NCI-H2196 treated with DMSO at 0.1 percent for 48 hours (cell line): Measurements from ENCODE around the gene THPO.

Experiments used
- DNase-seq: peaks from one replicate; lab custom pipeline; 2025; ENCODE audit not compliant: unreplicated experiment; lab: John Stamatoyannopoulos, UW

The THPO gene

DNA sequence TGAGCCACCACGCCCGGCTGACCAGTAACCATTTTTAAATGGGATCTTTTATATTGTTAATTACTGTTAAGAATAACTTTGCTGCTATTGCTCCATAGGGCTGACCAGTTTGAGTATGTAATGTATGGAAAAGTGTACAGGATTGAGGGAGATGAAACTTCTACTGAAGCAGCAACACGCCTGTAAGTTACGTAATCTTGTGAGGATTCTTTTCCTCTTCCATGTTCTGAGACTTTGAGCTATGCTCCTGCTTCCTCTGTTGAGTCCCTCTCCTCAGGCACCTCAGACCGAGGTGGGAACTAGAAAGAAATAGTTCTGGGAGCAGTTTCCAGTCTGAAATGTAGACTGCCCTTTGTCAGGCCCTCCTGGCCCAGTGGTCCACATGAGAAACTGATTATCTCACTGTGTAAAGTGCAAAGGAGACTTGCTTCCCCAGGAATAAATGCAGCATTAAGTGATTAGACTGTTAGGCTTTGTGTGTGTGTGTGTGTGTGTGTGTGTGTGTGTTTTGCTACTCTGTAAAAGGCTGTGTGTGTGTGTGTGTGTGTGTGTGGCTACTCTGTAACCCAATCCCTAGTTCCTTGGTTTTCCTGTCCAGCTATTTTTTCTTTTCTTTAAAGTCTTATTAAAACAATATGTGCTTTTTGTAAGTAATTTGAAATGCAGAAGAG lies 11.3 kb downstream of the THPO start:
- peak; percentile 41 for DNase-seq

DNA sequence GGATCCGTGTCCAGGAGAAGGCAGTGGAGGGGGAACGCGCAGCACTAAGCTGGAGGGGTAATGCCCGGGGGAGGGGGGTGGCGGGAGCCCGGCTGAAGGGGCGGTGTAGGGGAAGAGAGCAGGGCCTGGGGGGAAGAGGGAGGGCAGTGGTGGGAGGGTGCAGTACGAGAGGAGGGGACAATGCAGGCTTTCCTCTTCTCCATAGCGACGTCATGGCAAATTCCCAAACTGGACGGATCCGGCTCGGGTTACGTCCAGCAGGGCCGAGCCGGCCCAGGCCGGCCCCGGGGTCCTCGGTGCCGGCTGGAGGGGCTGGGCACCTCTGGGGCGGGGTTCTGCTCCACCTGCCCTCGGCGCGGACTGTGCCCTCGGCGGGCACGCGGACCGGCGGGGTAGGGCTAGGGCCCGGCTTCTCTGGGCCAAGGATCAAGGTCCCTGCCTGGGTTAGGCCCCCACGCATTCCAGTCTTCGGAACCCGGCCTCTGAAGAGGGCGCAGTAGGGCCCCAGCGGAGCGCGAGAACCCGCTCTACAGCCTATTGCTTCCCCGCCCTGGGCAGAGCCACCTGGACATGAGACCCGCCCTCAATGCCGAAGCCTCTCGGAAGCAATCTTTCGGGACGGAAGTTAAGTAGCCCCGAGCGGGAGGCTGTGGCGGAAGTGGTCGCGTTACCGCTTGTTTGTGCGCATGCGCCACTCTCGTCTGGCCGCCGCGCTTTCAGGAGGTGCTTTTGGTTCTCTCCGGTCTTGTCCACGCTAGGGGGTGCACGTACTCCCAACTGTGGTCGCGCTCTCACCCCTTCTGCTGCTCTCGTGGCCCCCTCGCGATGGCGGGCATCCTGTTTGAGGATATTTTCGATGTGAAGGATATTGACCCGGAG lies 15.1 kb downstream of the THPO start:
- peak; percentile 100 for DNase-seq

DNA sequence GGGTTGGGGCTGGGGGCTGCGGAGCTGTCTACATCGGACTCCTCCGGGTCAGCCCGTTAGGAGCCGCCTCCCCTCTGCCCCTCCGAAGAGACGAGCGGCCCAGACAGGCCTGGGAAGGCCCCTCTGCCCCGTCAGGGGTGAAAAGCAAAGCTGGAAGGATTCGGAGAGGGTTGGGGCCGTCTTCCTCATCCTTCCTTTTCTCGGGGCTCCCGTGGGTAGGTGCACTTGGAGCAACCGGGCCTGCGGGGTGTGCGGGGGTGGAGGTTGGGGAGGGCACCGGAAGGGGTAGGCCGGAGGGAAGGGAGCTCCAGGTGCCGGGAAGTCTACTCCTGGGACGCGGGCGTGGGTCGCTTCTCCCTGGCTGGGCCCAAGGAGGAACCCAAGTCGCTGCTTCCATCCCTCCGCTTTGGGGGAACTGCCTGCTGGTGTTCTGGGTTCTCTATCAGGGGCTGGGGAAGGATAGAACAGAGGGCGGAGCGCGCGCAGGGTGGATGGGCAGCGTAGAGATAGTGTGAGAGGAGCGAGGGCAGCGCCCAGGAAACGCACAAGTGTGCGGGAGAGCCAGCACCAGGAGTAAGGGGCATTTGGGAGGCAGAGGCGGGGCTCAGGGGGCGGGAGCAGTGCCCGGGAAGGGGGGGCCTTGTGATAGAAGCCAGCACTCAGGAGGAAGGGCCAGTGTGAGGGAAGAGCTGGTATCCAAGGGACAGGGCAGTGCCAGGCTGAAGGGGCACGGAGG lies 15.9 kb downstream of the THPO start:
- DNase-seq: peak; percentile 99

DNA sequence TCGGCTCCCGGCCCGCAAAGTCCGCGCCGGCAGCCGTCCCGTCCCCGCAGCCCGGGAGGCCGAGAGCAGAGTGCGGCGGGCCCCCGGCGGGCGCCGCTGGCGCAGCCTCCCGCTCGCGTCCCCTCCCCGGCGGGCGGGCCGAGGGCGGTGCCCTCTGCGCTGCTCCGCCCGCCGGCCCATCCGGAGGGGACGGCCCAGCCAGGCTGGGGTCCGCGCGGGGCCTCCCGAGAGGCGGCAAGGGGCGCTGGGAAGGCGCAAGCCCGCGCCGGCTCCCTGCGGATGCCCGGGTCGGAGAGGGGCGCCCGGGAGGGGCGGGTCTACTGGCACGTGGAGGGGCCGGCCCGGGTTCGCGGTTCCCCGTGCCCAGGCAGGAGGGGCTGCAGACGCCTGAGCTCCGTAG lies 16.5 kb downstream of the THPO start, which contains the start of the genes CLCN2 and POLR2H:
Gene CLCN2 (minus strand): TSS at position 74 of the 400 bp plus-strand sequence. CDS start 126 bp downstream, outside the sequence.
Gene POLR2H (plus strand): TSS at position 179 of the 400 bp plus-strand sequence. CDS start 1,783 bp downstream, outside the sequence.
- DNase-seq: peak; percentile 71

DNA sequence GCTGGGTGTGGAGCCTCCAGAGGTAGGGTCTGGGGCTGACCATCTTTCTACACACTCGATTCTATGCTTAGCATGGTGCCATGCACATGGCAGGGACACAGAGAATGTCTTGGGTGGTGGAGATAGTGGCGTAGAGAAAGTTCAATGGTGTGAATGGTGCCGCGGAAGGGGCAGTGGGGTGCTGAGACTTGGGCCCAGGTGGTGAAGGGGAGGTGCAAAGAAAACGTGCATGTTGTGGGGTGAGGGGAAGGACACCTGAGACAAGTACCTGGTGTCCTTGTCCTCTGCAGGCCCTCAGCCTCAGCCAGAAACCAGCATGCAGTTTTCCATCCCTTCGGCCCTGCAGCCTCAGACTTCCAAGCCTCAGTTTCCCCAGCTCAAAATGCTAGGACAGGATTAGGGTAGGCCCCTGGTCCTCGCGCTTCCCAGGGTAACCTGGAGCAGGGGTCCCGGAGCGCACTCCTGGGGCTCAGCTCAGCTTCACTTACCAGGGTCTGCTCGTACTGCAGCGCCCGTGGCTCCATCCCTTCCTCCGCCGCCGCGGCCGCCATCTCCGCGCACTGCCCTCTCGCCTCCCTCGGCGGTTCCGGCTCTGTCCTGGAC lies 17.0 kb downstream of the THPO start:
- DNase-seq: no peak

DNA sequence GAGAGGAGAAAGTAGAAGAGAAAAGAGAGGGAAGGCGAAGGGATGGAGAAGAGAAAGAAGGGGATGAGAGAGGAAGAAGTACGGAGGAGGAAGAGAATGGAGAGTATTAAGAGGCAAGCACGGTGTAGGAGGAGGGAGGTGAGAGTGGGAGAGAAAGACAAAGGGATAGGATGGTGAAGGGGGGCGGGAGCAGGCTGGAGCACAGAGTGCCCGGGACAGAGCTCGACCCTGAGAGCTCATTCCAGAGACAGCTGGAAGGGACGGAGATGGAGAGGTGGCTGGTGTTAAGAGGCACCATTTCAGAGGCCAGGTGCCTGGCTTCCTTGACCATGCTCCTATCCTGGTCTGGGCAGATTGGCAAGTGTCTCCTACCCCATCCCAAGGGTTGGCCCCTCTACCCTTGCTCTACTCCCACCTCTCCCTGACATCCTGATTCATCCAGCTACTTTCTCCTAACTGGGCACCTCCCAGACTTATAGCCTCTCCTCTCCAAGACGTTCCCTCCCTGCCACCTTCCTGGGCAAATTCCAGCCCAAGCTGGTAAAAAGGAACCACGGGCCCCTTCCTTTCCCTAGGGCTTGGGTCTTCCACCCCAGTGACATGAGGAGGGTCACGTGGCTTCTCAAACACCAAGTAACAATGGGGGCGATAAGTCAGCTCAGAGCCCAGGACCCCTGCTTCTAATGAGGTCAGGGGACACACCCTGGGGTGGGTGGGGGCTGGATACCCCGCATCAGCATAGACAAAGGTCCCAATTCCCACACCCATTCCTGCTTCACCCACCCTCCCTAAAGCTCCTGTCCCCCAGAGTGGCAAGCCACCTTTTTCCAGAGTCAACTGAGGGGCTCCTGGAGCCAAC lies 17.7 kb downstream of the THPO start:
- DNase-seq: no peak

DNA sequence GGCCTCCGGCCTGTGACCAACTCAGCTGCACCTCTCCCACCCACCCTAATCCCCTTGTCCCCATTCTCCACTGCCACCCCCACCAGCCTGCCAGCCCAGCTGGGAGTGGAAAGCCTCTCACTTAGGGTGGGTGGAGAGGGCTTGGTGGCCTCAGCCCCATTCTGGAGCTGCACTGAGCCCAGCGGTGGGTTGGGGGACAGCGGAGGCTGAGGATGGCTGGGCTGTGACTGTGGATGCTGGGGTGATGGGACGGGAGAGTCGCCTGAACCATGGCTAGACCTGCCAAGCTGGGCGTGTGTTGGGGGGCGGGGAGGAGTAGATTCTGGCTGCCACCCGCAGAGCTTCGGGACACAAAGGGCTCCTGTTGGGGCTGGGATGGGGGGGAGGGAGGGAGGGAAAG lies 18.4 kb downstream of the THPO start:
- no peak for DNase-seq

DNA sequence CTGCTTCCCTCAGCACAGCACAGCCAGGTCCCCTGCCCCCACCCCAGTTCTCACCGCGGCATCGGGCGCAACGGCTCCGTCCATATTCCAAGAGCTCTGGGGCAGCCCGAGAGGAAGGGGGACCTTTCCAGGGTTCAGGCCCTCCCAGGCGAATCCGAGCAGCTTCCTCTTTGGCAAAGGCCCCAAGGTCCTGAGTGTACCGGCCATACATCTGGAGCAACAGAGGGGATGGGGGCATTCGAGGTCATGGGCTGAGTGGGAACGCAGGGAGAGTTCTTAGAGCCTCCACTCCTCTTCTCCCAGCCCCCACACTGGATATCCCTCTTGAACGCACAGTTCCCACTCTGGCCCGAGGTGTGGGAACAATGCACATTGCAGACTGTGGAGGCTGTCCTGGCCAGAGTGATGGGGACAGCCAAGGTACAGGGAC lies 19.1 kb downstream of the THPO start:
- no peak for DNase-seq

DNA sequence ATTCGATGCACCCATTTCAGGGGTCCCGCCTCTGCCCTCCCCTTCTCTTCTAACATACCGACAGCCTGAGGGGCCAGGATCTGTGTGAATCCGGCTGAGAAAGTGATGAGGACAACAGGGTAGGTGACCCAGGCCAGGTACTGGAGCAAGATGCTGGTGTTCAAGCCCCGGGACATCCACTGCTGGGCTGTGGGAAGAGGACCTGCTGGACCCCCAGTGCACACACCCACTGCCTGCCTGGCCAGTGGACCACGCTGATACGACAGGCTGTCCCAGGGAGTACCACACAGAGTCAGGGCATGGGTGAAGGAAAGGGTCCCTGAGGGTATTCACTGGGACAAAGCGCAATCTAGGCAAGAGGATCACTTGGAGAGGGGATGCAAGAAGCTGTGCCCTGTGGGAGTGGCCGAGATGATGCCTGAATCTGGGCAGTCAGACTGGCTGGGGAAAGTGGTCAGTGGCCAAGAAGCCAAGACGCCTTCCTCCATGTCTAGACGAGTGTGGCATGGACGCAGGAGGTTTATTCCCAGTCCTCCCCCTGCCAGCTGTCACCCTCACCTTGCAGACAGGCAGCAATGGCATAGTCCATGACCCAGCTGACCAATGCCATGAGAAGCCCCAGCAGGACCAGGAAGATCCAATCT lies 19.8 kb downstream of the THPO start:
- DNase-seq: no peak

DNA sequence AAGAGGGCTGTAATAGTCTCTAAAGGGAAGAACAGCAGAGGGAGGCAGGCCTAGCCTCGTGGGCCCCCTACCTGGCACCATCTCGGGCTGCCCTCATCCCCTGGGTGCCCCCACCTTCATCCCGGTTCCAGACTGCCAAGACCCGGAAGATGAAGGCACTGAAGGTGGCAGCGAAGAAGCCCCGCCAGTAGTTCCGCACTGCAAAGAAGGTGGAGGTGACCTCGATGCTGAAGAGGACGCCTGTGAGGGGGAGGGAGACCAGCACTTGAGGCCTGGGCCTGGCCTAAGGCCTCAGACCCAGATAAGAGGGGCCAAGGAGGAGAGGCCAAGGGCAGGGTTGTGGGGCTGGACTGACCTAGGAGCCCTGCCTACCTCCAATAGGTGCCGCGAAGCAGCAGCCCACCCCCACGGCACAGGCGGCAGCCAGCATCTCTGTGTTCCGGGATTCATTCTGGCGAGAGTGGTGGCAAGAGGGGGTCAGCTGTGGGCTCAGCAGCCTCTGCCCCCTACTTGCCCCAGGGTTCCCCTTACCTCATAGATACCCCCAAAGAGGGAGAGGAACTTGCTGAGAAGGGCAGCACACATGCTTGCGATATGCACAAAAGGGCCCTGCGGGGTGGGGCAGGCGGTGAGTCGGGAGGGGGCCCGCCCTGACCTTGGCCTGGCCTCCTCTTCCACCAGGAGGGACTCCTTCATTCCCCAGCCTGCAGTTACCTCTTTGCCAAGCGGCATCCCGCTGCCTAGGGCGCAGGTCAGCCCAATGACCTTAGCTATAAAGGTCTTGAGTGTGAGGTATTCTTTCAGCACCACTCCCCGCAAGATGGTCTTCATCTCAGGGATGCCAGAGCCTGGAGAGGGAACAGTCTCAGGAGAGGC lies 20.5 kb downstream of the THPO start:
- no peak for DNase-seq

DNA sequence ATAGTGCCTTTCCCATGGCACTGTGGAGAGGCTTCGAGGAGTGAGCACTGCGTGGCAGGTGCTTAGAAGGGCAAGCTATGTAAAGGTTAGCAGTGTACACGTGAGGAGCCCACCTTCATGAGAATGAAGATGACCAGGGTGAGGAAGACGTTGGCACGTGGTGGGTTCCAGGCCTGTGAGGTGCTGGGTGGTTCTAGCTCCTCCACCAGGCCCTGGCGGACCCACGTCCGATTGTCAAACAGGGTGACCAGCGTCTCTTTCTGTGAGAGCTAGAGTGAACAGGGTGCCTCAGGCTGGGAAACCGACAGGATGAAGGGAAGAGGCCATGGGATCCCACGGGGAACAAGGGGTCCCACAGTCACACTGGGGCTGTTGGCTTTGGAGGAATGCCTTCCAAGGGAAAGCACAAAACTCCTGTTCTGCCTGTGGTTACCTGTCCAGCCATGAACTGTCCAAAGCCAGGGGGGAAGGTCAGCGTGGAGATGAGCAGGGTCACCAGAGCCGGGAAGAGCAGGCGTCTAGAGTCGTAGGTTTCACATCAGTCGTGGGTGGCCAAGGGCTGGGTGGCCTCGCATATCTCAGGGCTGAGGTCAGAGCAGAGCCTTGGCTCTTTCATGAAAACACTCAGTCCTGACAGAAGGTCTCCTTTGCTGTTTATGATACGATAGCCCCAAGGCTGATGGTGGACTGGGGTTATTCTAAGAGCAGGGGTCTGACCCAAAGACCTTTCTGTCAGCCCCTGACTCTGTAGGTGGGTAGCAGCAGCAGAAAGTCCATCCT lies 22.6 kb downstream of the THPO start:
- no peak for DNase-seq

DNA sequence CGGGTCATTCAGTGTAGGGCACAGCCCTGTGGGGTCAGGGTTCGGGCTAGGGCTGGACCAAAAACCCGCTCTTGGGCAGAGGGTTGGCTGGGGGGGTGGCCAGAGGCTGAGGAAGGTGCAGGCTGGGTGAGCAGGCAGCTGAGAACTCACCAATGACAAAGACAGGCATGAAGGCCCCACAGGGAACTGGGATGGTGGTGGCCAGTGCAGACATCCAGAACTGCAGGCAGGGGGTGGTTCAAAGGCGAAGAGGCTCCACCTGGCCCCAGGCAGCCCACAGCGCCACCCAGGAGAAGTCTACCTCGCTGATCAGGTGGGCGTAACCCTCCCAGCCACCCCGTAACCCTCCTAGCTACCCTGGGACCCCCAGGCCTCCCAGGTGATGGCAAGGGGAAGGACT lies 23.3 kb downstream of the THPO start:
- DNase-seq: no peak

DNA sequence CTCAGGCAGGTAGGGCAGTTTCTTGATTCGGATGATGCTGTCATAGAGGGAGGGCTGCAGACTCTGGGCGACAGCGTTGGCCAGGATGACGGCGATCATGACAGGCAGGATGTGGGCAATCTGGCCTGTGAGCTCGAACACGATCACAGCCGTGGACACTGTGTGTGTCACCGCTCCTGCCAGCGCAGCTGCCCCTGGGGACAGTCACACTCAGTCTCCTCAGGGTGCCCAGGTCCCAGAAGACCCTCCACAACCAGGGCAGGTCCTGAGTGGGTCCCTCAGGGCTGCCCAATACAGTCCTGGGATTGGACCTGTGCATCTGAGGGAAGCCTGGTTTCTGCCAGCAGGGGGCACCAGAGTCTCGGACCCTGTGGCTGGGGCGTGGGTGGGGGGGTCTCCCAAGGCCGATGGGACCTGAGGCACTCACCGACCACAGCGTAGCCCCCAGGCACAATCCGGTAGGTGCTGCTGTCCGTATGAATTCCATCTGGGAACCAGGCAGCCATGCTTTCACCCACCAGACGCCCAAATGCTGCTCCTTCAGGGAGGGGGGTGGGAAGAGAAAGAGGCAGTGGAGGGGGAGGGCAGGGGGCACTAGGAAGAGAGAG lies 23.8 kb downstream of the THPO start:
- DNase-seq: no peak

DNA sequence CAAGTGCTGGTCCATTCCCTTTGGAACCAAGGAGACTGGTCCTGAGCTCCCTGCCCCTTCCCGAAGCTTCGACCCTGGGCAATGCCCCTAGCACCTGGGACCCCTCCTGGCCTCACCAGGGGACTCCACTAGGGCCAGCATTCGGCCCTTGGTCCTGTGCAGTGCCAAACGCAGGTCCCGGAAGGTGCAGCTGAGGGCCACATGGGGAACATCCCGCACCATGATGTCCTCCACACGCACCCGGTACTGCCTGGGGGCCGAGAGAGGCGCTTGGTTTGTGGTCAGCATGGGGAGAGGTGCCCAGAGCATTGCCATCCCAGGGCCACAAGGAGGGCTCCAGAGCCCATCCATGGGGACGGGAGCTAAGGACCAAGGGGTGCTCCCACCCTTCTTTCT lies 24.5 kb downstream of the THPO start:
- DNase-seq: no peak

DNA sequence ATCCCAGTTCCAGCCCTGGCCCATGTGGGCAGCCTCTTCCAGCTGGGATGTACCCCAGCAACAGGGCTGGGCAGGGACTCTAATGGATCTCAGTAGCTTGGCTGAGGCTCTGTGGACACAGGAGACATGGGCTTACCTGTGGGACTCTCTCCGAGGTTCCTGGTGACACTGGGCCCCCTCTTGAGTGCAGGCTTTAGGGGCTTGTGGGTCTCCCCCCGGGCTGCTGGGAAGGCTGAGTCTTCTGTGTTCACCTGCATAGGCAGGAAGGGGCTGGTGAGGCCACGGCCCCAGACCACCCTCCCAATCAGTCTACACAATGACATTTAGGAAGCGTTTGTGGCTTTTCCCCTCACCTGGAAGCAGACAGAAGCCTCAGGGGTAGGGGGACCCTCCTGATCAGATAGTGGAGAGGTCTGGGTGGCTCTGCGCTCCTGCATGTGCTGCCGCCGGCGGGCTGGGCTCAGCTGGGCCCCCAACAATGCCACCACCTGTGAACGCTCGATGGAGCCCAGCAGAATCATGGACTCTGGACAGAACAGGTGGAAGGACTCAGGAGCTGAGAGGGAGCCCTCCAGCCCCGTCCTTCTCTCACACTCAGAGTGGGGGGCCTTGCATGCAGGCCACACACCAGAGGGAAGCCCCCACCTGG lies 25.0 kb downstream of the THPO start:
- DNase-seq: no peak

DNA sequence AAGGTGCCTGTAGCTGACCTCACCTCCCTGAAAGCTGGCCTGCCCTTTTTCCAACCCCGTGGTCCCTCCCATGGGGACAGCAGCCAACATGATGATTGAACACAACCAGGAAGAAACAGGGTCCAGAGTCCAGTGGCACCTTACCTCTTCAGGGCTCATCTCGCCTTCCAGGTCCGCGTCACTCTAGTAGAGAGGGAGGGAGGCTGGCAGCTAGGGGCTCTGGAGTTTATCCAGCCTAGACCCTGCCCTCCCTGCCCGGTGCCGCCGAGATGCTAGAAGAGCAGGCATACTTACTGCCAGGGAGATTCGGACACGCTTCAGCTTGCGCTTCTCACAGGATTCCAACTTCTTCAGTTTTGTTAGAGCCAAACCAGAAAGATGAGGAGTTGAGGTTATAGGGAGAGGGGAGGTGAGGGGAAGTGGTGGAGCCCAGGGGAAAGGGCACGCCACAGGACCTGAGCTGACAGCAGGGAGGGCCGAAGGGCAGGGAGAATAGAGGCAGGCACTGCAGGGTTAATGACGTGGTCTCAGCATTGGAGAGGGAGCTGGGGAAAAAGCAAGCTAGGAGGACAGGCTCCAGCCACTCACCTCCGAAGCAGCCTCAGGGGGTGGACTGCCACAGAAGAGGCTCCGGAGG lies 25.7 kb downstream of the THPO start:
- peak; percentile 46 for DNase-seq
